Measurements from ENCODE around the gene KRR1.
"Not testable (repeated sequence)": the region's sequence is repeated elsewhere in the genome, so short reads cannot be mapped to it uniquely, and the experiment has no call there.

Gene KRR1

DNA sequence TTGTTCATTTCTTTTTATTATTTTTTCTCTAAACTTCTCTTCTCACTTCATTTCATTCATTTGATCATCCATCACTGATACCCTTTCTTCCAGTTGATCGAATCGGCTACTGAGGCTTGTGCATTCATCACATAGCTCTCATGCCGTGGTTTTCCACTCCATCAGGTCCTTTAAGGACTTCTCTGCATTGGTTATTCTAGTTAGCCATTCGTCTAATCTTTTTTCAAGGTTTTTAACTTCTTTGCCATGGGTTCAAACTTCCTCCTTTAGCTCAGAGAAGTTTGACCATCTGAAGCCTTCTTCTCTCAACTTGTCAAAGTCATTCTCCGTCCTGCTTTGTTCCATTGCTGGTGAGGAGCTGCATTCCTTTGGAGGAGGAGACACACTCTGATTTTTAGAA is 10.7 kb upstream of the KRR1 start:
- not testable (repeated sequence) for DNase-seq

DNA sequence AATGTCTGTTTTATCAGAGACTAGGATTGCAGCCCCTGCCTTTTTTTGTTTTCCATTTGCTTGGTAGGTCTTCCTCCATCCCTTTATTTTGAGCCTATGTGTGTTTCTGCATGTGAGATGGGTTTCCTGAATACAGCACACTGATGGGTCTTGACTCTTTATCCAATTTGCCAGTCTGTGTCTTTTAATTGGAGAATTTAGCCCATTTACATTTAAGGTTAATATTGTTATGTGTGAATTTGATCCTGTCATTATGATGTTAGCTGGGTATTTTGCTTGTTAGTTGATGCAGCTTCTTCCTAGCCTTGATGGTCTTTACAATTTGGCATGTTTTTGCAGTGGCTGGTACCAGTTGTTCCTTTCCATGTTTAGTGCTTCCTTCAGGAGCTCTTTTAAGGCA is 9.8 kb upstream of the KRR1 start:
- not testable (repeated sequence) for DNase-seq

GRCh38 chr12:75509621-75510020 is 1.8 kb downstream of the KRR1 start:
- DNase-seq, result no peak

DNA sequence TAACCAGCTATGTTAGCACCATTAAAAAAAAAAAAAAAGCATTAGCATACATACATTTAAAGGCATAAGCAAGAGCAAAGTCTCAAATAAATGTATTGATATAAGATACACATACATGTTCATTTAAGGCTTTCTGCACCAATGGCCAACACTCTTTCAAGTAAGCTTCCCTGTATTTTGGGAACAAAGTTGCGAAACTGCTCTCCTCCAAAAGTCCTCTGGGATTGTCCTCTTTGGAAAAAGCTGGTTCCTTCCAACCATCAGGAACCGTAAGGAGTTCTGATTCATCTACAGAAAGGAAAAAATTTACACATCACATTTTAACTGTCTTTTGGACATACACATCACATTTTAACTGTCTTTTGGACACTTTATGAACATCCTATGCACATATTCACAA is 3.2 kb downstream of the KRR1 start:
- no peak for DNase-seq

GRCh38 chr12:75507086-75507485 is 4.3 kb downstream of the KRR1 start:
- no peak for DNase-seq

DNA sequence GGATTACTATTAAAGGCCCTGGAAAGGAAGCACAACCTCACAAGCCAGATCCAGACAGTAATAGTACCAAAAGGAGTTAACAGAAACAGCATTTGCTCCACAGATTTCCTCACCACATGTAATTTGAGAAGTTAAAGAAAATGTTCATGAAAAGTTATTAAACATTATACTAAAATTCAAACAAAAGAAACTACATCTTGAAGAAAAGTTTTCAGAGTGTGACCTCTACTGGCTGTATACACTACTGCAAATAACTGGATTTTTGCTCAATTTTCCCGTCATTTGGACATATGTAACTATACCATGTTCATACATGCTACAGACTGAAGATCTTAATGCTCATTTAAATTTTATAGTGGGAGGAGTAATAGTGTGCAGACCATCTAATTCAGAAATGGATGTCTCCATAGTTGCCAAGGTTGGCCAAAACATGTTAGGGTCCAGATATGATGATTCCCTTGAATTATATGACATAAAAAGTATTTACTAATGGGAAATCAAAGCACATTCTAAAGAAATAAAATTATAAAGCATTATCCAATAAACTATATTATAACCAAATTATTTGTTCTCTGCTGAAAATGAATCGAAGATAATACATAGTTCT is 5.6 kb downstream of the KRR1 start:
- no peak for DNase-seq

- DNase-seq, result no peak
These were observed 7.5 kb downstream of the KRR1 start for GRCh38 chr12:75503866-75504265.

DNA sequence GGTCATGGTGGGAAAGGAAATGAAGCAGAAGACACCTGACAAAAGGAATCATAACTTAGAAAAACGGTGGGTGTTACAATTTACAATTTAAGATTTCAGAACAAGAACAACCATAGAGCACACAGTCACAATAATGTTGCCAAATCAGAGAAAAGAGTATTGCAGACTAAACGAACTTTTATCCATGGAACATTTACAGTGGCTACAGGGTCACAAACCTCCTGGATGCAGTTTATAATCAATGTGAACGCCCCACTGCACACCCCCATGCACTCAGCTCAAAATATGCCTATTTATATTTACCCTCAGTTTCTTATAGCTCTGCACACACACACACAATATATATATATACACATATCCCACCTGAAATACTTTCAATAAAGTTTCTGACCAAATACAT is 8.0 kb downstream of the KRR1 start:
- DNase-seq, result no peak

DNA sequence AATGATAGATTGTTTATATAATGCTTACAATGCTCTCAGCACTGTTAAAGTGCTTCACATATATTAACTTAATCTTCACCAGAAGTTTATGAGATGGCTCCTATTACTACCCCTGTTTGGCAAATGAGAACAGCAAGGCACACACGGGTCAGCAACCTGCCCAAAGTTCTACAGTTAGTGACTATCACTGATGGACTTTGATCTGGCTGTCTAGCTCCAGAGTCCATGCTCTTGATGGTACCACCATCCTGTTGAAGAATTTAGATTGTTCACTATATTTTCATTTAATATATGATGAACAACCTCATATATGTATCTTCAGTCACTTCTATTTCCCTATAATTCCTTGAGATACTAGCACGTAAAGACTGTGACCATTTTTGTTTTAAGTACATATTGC is 20.2 kb downstream of the KRR1 start:
- no peak for DNase-seq

DNA sequence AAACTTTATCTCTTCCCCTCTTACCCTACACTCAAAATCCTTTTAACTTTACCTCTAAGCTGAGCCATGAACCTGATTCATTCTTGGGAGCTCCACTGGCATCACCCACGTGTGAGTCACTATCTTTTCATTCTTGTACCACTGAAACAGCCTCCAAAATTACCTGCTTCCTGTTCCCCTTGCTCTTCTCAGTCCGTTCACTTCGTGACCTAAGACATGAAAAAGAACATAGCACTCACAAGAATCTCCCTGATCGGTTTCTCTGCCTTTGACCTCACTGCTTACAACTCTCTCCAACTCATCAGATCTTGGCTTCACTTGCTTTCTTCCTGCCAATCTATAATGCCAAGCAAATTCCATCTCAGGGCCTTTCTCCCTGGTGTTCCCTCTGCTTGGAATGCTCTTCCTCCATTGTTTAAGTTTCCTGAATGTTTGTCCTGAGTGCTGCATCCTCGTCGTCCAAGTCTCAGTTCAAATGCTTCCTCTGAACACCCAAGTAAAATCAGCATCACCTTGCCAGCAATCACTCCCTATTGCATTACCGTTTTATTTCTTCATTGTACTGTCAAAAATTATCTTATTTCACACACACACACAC is 21.7 kb downstream of the KRR1 start:
- no peak for DNase-seq

- no peak for DNase-seq
These were observed 22.2 kb downstream of the KRR1 start for GRCh38 chr12:75489187-75489586.

DNA sequence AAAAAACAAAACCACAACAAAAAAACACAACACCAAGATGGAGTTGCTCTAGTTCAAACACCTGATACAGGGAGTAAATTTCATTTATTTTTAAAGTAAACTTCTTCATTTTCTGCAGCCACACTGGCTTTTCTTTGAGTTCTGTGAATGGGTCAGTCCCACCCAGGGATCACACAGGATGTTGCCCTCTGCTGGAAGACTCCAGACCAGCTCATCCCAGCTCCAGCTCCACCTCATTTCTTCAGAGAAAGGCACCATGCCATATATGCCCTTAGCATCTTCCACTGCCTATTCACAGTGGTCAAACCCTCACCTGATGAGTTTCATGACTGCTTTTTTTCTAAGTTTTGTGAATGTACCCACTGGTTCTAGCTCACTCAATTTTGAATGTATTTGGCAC is 22.9 kb downstream of the KRR1 start:
- no peak for DNase-seq

- no peak for DNase-seq
These were observed 24.1 kb downstream of the KRR1 start for GRCh38 chr12:75487308-75487707.

- DNase-seq, result not testable (repeated sequence)
These were observed 27.0 kb downstream of the KRR1 start for GRCh38 chr12:75484450-75484849.

GRCh38 chr12:75483431-75483830 is 28.0 kb downstream of the KRR1 start:
- no peak for DNase-seq

DNA sequence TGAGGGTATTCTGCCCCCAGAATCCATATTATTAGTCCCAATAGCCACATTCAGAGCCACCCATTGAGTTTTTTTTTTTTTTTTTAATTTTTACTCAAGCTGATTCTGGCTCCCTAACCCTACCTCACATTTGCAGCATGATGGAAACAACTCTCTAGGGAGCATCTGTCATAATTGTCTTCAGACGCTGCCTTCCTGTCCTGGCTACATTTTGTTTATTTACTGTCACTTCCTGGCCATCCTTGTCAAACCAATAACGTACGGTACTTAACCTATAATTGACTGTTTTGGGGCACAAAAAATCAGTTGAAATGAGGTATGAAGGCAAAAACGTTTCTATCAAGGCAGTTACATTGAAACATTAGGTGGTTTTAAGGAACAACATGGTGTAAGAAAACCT is 28.8 kb downstream of the KRR1 start:
- no peak for DNase-seq

GRCh38 chr12:75481774-75482173 is 29.6 kb downstream of the KRR1 start:
- no peak for DNase-seq

DNA sequence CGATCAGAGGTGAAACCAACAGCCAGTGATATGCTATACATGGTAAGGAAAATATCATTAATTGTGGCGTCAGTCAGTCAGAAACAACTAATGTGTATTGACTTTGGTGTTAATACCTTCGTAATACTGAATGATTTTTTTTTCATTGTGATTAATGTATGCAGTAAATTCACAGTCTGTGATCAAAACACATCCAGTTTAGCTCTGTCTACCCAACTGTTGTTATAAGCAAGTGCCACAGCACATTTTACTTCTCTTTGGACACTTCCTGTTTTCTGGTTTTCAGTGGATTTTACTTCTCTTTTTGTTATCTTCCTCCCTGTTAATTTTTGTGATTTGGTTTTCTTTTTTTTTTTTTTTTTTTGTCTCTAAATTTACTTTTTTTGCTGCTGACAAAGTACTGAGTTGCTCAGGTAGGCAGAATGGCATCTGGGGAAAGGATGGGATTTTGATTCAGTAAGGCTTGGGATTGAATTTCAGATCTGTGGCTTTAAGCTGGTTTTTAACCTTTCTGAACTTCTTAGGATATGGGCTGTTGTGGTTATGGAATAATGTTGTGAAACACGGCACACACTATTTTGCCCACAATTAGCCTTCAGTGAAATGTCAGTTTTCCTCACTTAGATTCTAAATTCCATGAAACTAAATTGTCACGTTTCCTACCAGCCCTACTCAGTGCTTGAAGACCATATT is 30.2 kb downstream of the KRR1 start:
- no peak for DNase-seq

GRCh38 chr12:75480469-75480949 is 30.9 kb downstream of the KRR1 start, which contains the start of gene GLIPR1:
GLIPR1 (plus strand) TSS chr12:75480755; CDS start chr12:75480881, 126 bp downstream.
- no peak for DNase-seq

- no peak for DNase-seq
These were observed 31.4 kb downstream of the KRR1 start for GRCh38 chr12:75479963-75480461.

DNA sequence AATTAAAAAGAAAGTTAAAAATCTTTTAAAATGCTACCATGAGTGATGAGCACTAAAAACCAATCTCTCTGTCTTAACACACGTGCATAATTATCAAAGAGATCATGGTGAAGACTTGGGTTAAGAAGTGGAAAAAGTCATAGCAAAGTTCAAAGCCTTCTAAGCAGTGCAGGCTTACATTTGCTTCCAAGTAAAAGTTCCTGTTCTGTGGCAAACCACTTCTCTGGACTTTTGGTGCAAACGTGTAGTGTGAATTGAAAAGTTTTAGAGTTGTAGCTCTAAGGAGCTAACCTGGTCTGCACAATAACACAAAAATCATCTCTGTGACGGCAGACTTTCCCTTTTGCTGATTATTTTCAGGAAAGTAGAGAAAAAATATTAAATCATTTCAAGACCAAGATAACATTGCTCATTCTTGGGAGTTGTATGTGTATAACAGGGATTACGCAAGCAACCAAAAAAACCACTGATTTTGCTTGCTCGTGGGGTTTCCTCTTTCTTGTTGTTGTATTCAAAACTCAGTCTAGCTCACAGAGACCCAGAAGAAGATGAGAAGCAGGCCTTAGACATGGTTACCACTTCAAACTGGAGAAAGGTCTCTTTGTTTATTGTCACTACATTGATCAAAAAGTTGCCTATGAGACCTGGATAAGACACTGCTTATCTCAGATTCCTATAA is 33.2 kb downstream of the KRR1 start:
- DNase-seq, result no peak

- no peak for DNase-seq
These were observed 34.3 kb downstream of the KRR1 start for GRCh38 chr12:75477137-75477536.

DNA sequence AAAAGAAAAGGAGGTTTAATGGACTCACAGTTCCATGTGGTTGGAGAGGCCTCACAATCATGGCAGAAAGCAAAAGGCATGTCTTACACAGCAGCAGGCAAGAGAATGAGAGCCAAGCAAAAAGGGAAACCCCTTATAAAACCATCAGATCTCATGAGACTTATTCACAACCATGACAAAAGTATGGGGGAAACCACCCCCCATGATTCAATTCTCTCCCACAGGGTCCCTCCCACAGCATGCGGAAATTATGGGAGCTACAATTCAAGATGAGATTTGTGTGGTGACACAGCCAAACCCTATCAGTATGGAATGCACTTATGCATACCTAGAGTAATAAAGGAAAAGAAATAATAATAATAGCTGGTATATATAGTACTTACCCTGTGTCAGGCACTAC is 35.3 kb downstream of the KRR1 start:
- DNase-seq, result no peak

DNA sequence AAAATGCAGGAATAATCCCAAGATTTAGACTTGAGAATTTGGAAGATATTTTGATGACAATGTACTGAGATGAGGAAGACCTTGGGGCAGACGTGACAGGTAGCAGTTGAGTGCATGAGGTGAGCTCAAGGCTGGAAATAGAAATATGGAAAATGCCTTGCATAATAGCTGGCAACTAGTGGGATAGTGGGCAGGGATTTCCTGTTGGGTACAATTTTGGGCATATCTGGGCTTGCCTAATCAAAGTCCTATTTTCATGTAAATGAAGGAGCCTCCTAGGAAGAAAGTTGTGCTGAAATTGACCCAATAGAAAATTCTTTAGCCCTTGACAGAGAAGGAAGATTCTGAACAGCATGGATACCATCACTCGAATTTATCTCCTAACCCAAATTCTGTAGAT is 37.3 kb downstream of the KRR1 start:
- DNase-seq, result no peak
